Neural progenitor cell (in vitro differentiated cells): ENCODE results near the gene NRP1. TPM values are rescaled to one million over a fixed set of nuclear protein-coding genes. Genes with fewer than 3 reads are reported as not detected.
"Not testable (repeated sequence)": the region's sequence is repeated elsewhere in the genome, so short reads cannot be mapped to it uniquely, and the experiment has no call there.

Experiments used
- DNase-seq: peaks from one replicate; pipeline ENCODE4 v3.0.0-alpha.2; 2016; ENCODE audit warnings: low spot score
- H2AFZ ChIP-seq: fragments of 200-600 bp; sonication (generic); replicated peaks from 2 replicates; pipeline ENCODE4 v1.6.1; 2016; ENCODE audit warnings: antibody characterized with exemption
- H3F3A ChIP-seq: fragments of 200-600 bp; sonication (generic); 2 replicates; pipeline ENCODE4 v1.6.1; 2016; ENCODE audit warnings: antibody characterized with exemption, low read depth
- H3K27ac ChIP-seq: fragments of 200-600 bp; sonication (generic); 2 replicates; pipeline ENCODE4 v1.5.1; 2016; ENCODE audit warnings: mild to moderate bottlenecking
- H3K27me3 ChIP-seq: fragments of 200-600 bp; sonication (generic); 2 replicates; pipeline ENCODE4 v1.6.1; 2016; ENCODE audit warnings: mild to moderate bottlenecking, moderate library complexity
- H3K36me3 ChIP-seq: fragments of 200-600 bp; sonication (generic); 2 replicates; pipeline ENCODE4 v1.5.1; 2016
- H3K4me1 ChIP-seq: fragments of 200-600 bp; sonication (generic); 2 replicates; pipeline ENCODE4 v1.6.1; 2016; ENCODE audit warnings: mixed run types
- H3K4me2 ChIP-seq: fragments of 200-600 bp; sonication (generic); 2 replicates; pipeline ENCODE4 v1.6.1; 2016
- H3K4me3 ChIP-seq: fragments of 200-600 bp; sonication (generic); 2 replicates; pipeline ENCODE4 v1.5.1; 2016
- H3K79me2 ChIP-seq: fragments of 200-600 bp; sonication (generic); 2 replicates; pipeline ENCODE4 v1.6.1; 2016; ENCODE audit warnings: low read depth
- H3K9ac ChIP-seq: fragments of 200-600 bp; sonication (generic); 2 replicates; pipeline ENCODE4 v1.6.1; 2016
- H3K9me3 ChIP-seq: fragments of 200-600 bp; sonication (generic); 2 replicates; pipeline ENCODE4 v1.5.1; 2016; ENCODE audit warnings: low read depth
- H4K20me1 ChIP-seq: fragments of 200-600 bp; sonication (generic); 2 replicates; pipeline ENCODE4 v1.6.1; 2016; ENCODE audit warnings: low read depth
- H3K27ac Mint-ChIP-seq: 3 replicates; pipeline ENCODE4 v1.8.0; 2021; ENCODE audit warnings: mixed read lengths
- H3K27me3 Mint-ChIP-seq: 2 replicates; pipeline ENCODE4 v1.8.0; 2022; ENCODE audit warnings: low read depth, mild to moderate bottlenecking, inconsistent platforms, moderate library complexity, mixed read lengths; ENCODE audit not compliant: insufficient read depth
- H3K36me3 Mint-ChIP-seq: 3 replicates; pipeline ENCODE4 v1.8.0; 2021; ENCODE audit warnings: mixed read lengths
- H3K4me1 Mint-ChIP-seq: 3 replicates; pipeline ENCODE4 v1.8.0; 2021; ENCODE audit warnings: mixed read lengths
- H3K4me3 Mint-ChIP-seq: 3 replicates; pipeline ENCODE4 v1.8.0; 2021; ENCODE audit warnings: mild to moderate bottlenecking, moderate library complexity, mixed read lengths
- H3K9me3 Mint-ChIP-seq: 3 replicates; pipeline ENCODE4 v1.8.0; 2020; ENCODE audit warnings: mixed read lengths
- EZH2 ChIP-seq: fragments of 200-600 bp; sonication (generic); IDR thresholded peaks from 2 replicates; pipeline ENCODE4 v1.6.1; 2017; ENCODE audit warnings: antibody characterized with exemption, mild to moderate bottlenecking, moderate library complexity
- EZH2phosphoT487 ChIP-seq: fragments of 200-600 bp; sonication (generic); IDR thresholded peaks from 2 replicates; pipeline ENCODE4 v1.6.1; 2017; ENCODE audit warnings: antibody characterized with exemption
- total RNA-seq: library from RNA; depleted of rRNA; stranded (reverse); fragments of >200 nt; gene quantifications from 2 replicates; pipeline ENCODE4 v1.2.3, GENCODE V29; 2015; ENCODE audit warnings: low replicate concordance
- TF ChIP-seq, protein P1 (sequence below): fragments of 200-600 bp; sonication (generic); IDR thresholded peaks from 2 replicates; pipeline ENCODE4 v1.5.1; 2017; ENCODE audit warnings: antibody characterized with exemption, mild to moderate bottlenecking

Gene NRP1
- total RNA-seq, 1 donor from 2014 or later: 1.9 TPM

DNA sequence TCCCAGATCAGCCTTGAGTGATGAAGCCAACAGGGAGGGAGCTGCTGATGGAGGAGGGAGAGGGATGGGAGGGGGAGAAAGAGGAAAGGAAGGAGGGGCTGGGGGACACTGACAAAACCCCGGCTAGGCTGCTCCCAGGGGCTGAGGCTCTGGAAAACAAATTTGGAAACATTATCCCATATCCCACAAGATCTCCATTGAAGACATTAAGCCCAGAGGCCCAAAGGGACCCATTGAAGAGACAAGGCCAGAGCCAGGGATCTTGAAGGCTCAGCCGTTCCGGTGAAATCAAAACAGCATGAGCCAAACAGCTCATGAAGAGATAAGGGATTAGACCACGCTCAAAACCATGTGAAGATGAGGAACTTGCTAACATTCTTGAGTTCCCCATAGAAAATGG is 192.2 kb downstream of the NRP1 start:
- H3K27ac Mint-ChIP-seq: no peak overlapping the region
- H3K9me3 Mint-ChIP-seq: peaks cover 8% of the 10 kb centered on the region
- peaks cover 31% of the 10 kb centered on the region for H3K27me3 Mint-ChIP-seq
- Histone ChIP-seq H3K4me1 (no peaks in the 10 kb centered on the region), H3K36me3 (no peaks in the 10 kb centered on the region), H3K4me3 (no peak overlapping the region), H3K27me3 (no peaks in the 10 kb centered on the region), H3K79me2 (no peaks in the 10 kb centered on the region), H3K9ac (no peak overlapping the region), H3F3A (no peaks in the 10 kb centered on the region), H2AFZ (no peak overlapping the region), H4K20me1 (no peaks in the 10 kb centered on the region), H3K4me2 (no peak overlapping the region), H3K9me3 (no peaks in the 10 kb centered on the region), H3K27ac (no peak overlapping the region)
- no peak for DNase-seq
- no peak for TF ChIP-seq EZH2phosphoT487
- TF ChIP-seq EZH2: no peak
- TF ChIP-seq, protein P1, sequence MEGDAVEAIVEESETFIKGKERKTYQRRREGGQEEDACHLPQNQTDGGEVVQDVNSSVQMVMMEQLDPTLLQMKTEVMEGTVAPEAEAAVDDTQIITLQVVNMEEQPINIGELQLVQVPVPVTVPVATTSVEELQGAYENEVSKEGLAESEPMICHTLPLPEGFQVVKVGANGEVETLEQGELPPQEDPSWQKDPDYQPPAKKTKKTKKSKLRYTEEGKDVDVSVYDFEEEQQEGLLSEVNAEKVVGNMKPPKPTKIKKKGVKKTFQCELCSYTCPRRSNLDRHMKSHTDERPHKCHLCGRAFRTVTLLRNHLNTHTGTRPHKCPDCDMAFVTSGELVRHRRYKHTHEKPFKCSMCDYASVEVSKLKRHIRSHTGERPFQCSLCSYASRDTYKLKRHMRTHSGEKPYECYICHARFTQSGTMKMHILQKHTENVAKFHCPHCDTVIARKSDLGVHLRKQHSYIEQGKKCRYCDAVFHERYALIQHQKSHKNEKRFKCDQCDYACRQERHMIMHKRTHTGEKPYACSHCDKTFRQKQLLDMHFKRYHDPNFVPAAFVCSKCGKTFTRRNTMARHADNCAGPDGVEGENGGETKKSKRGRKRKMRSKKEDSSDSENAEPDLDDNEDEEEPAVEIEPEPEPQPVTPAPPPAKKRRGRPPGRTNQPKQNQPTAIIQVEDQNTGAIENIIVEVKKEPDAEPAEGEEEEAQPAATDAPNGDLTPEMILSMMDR: no peak
- no peak overlapping the region for H3K4me3 Mint-ChIP-seq
- H3K4me1 Mint-ChIP-seq: peaks cover 36% of the 10 kb centered on the region
- no peaks in the 10 kb centered on the region for H3K36me3 Mint-ChIP-seq

GRCh38 chr10:33141251-33141650 is 193.2 kb downstream of the NRP1 start:
- peaks cover 31% of the 10 kb centered on the region for H3K27me3 Mint-ChIP-seq
- H3K27ac Mint-ChIP-seq: no peak overlapping the region
- no peaks in the 10 kb centered on the region for H3K4me1 ChIP-seq
- no peak for DNase-seq
- no peak overlapping the region for H3K27ac ChIP-seq
- H3K79me2 ChIP-seq: no peaks in the 10 kb centered on the region
- no peak overlapping the region for H3K4me3 Mint-ChIP-seq
- H3K4me2 ChIP-seq: no peak overlapping the region
- no peak overlapping the region for H3K4me3 ChIP-seq
- H3K36me3 Mint-ChIP-seq: no peaks in the 10 kb centered on the region
- no peaks in the 10 kb centered on the region for H3K36me3 ChIP-seq
- H2AFZ ChIP-seq: no peak overlapping the region
- H4K20me1 ChIP-seq: no peaks in the 10 kb centered on the region
- H3F3A ChIP-seq: no peaks in the 10 kb centered on the region
- H3K9ac ChIP-seq: no peak overlapping the region
- H3K4me1 Mint-ChIP-seq: peaks cover 32% of the 10 kb centered on the region
- H3K9me3 ChIP-seq: no peaks in the 10 kb centered on the region
- no peaks in the 10 kb centered on the region for H3K27me3 ChIP-seq
- peaks cover 8% of the 10 kb centered on the region for H3K9me3 Mint-ChIP-seq
- TF ChIP-seq, protein P1: no peak
- TF ChIP-seq EZH2: no peak
- TF ChIP-seq EZH2phosphoT487: no peak

DNA sequence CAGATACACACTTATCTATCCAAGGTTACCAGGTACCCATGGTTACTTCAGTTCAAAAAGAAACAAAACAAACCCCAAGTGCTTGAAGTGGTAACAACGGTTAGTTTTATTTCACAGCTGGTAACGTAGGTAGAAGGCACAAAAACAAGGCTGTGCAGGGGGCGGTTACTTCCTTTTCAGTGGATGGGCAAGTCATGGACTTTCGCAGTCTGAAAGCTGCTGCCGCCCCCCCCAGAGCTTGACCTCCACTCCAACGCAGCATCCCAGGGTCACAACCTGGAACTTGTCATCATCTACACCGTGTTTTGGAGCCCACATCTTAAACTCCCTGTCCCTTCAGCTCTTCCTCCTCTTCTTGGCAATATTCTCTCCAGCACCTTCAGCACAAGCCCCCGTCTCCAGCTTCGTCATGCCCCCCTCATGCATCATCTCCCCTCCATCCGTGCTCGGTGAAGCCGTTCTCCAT is 195.3 kb downstream of the NRP1 start:
- Histone ChIP-seq H2AFZ (no peak overlapping the region), H3K9ac (no peak overlapping the region), H3K36me3 (no peaks in the 10 kb centered on the region), H3K4me2 (no peak overlapping the region), H3K27ac (no peak overlapping the region), H3K4me1 (no peaks in the 10 kb centered on the region), H3K4me3 (no peak overlapping the region), H3F3A (no peaks in the 10 kb centered on the region), H4K20me1 (no peaks in the 10 kb centered on the region), H3K79me2 (no peaks in the 10 kb centered on the region), H3K27me3 (no peaks in the 10 kb centered on the region), H3K9me3 (no peaks in the 10 kb centered on the region)
- Mint-ChIP-seq H3K27me3 (peaks cover 27% of the 10 kb centered on the region), H3K9me3 (peaks cover 8% of the 10 kb centered on the region), H3K27ac (peak overlapping the region; percentile 6), H3K4me3 (no peak overlapping the region), H3K4me1 (peaks cover 24% of the 10 kb centered on the region), H3K36me3 (no peaks in the 10 kb centered on the region)
- TF ChIP-seq EZH2: no peak
- no peak for TF ChIP-seq EZH2phosphoT487
- TF ChIP-seq, protein P1: no peak
- DNase-seq: no peak

- DNase-seq, H3K27me3 ChIP-seq, H3K27ac ChIP-seq, H3K9me3 ChIP-seq, H3K79me2 ChIP-seq, H3K36me3 ChIP-seq, H3K4me2 ChIP-seq, H2AFZ ChIP-seq, H4K20me1 ChIP-seq, H3F3A ChIP-seq, H3K9me3 Mint-ChIP-seq, H3K27ac Mint-ChIP-seq, H3K4me3 Mint-ChIP-seq, H3K4me3 ChIP-seq, H3K36me3 Mint-ChIP-seq, H3K4me1 ChIP-seq, H3K9ac ChIP-seq: not testable (repeated sequence)
- Mint-ChIP-seq H3K27me3 (peaks cover 21% of the 10 kb centered on the region), H3K4me1 (peaks cover 22% of the 10 kb centered on the region)
These were observed 195.8 kb downstream of the NRP1 start for GRCh38 chr10:33138686-33139085.
